ENCODE measurements around the gene USH1C.

DNA sequence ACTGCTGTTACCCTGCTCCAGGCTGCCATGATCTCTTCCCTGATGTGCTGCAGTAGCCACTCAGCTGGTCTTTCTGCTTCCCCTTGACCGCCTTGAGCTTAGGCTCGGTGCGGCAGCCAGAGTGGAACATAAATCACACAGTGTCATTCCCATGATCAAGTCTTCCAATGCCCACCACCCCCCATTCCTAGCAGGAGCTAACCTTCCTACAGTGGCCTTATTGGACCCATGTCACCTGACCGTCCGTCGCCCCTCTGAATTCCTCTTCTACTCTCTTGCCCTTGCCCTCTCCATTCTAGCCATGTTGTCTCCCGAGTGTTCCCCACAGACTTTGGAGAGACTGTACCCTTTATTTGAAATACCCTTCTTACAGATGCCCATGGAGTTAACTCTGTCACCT is 46.2 kb upstream of the USH1C start:
- TF ChIP-seq, protein P1, sequence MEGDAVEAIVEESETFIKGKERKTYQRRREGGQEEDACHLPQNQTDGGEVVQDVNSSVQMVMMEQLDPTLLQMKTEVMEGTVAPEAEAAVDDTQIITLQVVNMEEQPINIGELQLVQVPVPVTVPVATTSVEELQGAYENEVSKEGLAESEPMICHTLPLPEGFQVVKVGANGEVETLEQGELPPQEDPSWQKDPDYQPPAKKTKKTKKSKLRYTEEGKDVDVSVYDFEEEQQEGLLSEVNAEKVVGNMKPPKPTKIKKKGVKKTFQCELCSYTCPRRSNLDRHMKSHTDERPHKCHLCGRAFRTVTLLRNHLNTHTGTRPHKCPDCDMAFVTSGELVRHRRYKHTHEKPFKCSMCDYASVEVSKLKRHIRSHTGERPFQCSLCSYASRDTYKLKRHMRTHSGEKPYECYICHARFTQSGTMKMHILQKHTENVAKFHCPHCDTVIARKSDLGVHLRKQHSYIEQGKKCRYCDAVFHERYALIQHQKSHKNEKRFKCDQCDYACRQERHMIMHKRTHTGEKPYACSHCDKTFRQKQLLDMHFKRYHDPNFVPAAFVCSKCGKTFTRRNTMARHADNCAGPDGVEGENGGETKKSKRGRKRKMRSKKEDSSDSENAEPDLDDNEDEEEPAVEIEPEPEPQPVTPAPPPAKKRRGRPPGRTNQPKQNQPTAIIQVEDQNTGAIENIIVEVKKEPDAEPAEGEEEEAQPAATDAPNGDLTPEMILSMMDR (IDR thresholded peaks at IDR 0.05): no peak
- TF ChIP-seq POLR2A (IDR thresholded peaks at IDR 0.05): no peak

All from adrenal gland (tissue), 5 donors.